ENCODE measurements around the gene INSRR. TPM values are rescaled to one million over a fixed set of nuclear protein-coding genes. Genes with fewer than 3 reads are reported as not detected.
A peak's percentile ranks its signal among the peaks of the same experiment; 100 is the strongest.

Gene INSRR
- total and polyA plus RNA-seq, 2 of the 8 experiments (the other 6 are each of a cell fraction or from before 2014, with no cell fraction given), result 0.02 TPM; not detected in 1

DNA sequence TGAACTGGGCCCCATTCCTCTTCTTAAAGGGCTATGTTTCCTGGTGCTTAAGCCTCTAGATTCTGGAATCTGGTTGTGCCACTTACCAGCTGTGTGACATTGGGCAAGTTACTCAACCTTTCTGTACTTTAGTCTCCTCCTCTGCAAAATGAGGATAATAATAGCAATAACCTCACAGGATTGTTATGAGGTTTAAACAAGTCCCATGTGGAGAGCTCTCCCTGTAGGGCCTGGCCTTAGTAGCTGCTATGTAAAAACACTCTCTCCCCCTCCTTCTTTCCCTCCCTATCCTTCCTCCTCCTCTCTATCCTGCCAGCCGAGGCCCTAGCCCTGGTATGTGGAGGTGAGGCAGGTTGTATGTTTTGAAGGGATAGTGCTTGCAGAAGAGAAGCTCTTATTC lies 26.4 kb upstream of the INSRR start:
- Histone ChIP-seq H2BK12ac (ENCODE audit: low read depth, low read length) (0 out of 2 replicates have a peak overlapping the region, but pooled peaks have one; percentile 63), H4K20me1 (replicated peaks in 1 of 2; ENCODE audit: control insufficient read depth in 1 of 2, insufficient read depth in 2 of 2, low read length in 2 of 2) (no peaks in the 10 kb centered on the region), H4K8ac (ENCODE audit: extremely low read depth, insufficient read depth, low read length) (no peak overlapping the region), H2BK5ac (ENCODE audit: low read depth, low read length) (no peak overlapping the region), H3K27me3 (replicated peaks in 1 of 4; ENCODE audit: control insufficient read depth in 3 of 4, extremely low read depth in 1 of 4, insufficient read depth in 3 of 4, low read length in 3 of 4) (peaks cover 0 to 26% (median 24%) of the 10 kb centered on the region in 4 experiments; a peak in 6 of 7 replicates), H3K4me2 (ENCODE audit: insufficient read depth in 1 of 2, low read depth in 2 of 2, low read length in 2 of 2) (peak overlapping the region; percentile 3 to 40; a peak in 2 of 4 replicates), H2AK5ac (ENCODE audit: low read depth, low read length) (no peak overlapping the region), H3K4ac (replicated peaks; ENCODE audit: insufficient read length, low read depth, low read length) (no peak overlapping the region), H3K23ac (ENCODE audit: insufficient read length) (no peak overlapping the region), H3K23me2 (ENCODE audit: low read depth, low read length) (0 out of 2 replicates have a peak, but pooled peaks cover 2% of the 10 kb centered on the region), H4K91ac (replicated peaks; ENCODE audit: insufficient read length, low read length) (no peak overlapping the region), H3K4me3 (ENCODE audit: extremely low read depth in 1 of 4, insufficient read depth in 2 of 4, low read depth in 3 of 4, low read length in 4 of 4) (no peak overlapping the region), H3K79me1 (ENCODE audit: low read depth, low read length) (no peaks in the 10 kb centered on the region), H3K9me3 (ENCODE audit: insufficient read depth in 2 of 2, low read depth in 1 of 2, low read length in 1 of 2) (no peaks in the 10 kb centered on the region), H2BK15ac (ENCODE audit: low read length) (0 out of 2 replicates have a peak overlapping the region, but pooled peaks have one; percentile 46), H3K18ac (ENCODE audit: extremely low read depth, low read length) (no peak overlapping the region; the same call in 1 of the 2 replicates), H3K36me3 (ENCODE audit: control insufficient read depth in 2 of 4, insufficient read depth in 4 of 4, low read length in 3 of 4) (no peaks in the 10 kb centered on the region), H3K79me2 (ENCODE audit: control insufficient read depth in 1 of 2, insufficient read depth in 2 of 2, low read length in 2 of 2) (no peaks in the 10 kb centered on the region), H3K27ac (ENCODE audit: low read depth, low read length) (no peak overlapping the region), H2BK120ac (replicated peaks; ENCODE audit: low read depth, low read length) (no peak overlapping the region), H2BK20ac (ENCODE audit: low read length) (peak overlapping the region; percentile 8; the same call in 1 of the 2 replicates), H3K56ac (replicated peaks; ENCODE audit: insufficient read length, low read depth, low read length) (no peak overlapping the region), H3K9ac (replicated peaks in 1 of 4; ENCODE audit: extremely low read depth in 1 of 4, low read depth in 3 of 4, low read length in 3 of 4) (no peak overlapping the region), H2AFZ (ENCODE audit: low read length) (no peak overlapping the region), H3K4me1 (replicated peaks in 1 of 4; ENCODE audit: control insufficient read depth in 3 of 4, insufficient read depth in 4 of 4, low read length in 3 of 4) (peaks cover 8 to 39% (median 16%) of the 10 kb centered on the region in 4 experiments), H4K5ac (ENCODE audit: insufficient read length, low read depth, low read length) (no peak overlapping the region), H3K14ac (ENCODE audit: insufficient read length) (no peak overlapping the region)
- ChIA-PET POLR2A (ENCODE audit: partially characterized antibody) (interaction anchor here (0.8 to 1.9 kb wide), 7 partner anchors 9 to 208 kb away, joined by 3 to 8 read pairs (median 3); partner anchors contain the start of genes NES and NTRK1), CTCF (ENCODE audit: partially characterized antibody) (interaction anchor here (0.9 to 31.4 kb wide), 14 partner anchors 9 to 226 kb away, joined by 3 to 719 read pairs (median 5); partner anchors contain the start of genes INSRR, LRRC71 and NTRK1)
- TF ChIP-seq GABPA (IDR thresholded peaks at IDR 0.05; ENCODE audit: borderline replicate concordance, insufficient read depth, low read length) (no peak), SP4 (IDR thresholded peaks at IDR 0.05; ENCODE audit: low read length) (no peak), TEAD4 (IDR thresholded peaks at IDR 0.05; ENCODE audit: low read depth, low read length) (0 out of 2 replicates have a peak, but pooled peaks have one; percentile 36)
- DNase-seq (ENCODE audit: low read depth in 1 of 2, low spot score in 2 of 2) (no peak), FAIRE-seq (no peak)
- 47% methylated on average over 1 of the region's 1 CpG; no CpG with 5 or more reads in 1 of the 2 experiments for WGBS, 2 experiments (ENCODE audit: extremely low coverage in 1 of 2, insufficient coverage in 1 of 2, insufficient read length in 1 of 2, insufficient replicate concordance in 2 of 2, low coverage in 1 of 2, low lambda C conversion rate in 2 of 2, missing lambda C conversion rate in 1 of 2)
